Stimulated activated naive CD8-positive, alpha-beta T cell treated with anti-CD3 and anti-CD28 coated beads, Interleukin-15, Interleukin-2, amounts not matched to agents 100 ng/mL and 50 ng/mL, for 24 hours (primary cell): Measurements from ENCODE around the gene CD36.
"Not testable (repeated sequence)": the region's sequence is repeated elsewhere in the genome, so short reads cannot be mapped to it uniquely, and the experiment has no call there.

Experiments
- H3K27ac Mint-ChIP-seq: one replicate; pipeline ENCODE4 v1.8.0; 2021; ENCODE audit warnings: mild to moderate bottlenecking, mixed read lengths
- H3K27me3 Mint-ChIP-seq: one replicate; pipeline ENCODE4 v1.8.0; 2021; ENCODE audit warnings: mixed read lengths
- H3K36me3 Mint-ChIP-seq: one replicate; pipeline ENCODE4 v1.8.0; 2021; ENCODE audit warnings: low read depth, mixed read lengths
- H3K4me1 Mint-ChIP-seq: one replicate; pipeline ENCODE4 v1.8.0; 2021; ENCODE audit warnings: low read depth, mixed read lengths
- H3K4me3 Mint-ChIP-seq: one replicate; pipeline ENCODE4 v1.8.0; 2021; ENCODE audit warnings: mild to moderate bottlenecking, mixed read lengths
- H3K9me3 Mint-ChIP-seq: one replicate; pipeline ENCODE4 v1.8.0; 2021; ENCODE audit warnings: mixed read lengths

Gene CD36

GRCh38 chr7:80656029-80656428 is 17.6 kb downstream of the CD36 start:
- Mint-ChIP-seq H3K27ac (no peak overlapping the region), H3K36me3 (no peaks in the 10 kb centered on the region), H3K4me3 (no peak overlapping the region), H3K4me1 (no peaks in the 10 kb centered on the region), H3K27me3 (no peaks in the 10 kb centered on the region), H3K9me3 (no peaks in the 10 kb centered on the region)

GRCh38 chr7:80659120-80660055 is 20.9 kb downstream of the CD36 start:
- Mint-ChIP-seq H3K4me1 (no peaks in the 10 kb centered on the region), H3K27ac (no peak overlapping the region), H3K27me3 (no peaks in the 10 kb centered on the region), H3K4me3 (no peak overlapping the region), H3K36me3 (no peaks in the 10 kb centered on the region), H3K9me3 (no peaks in the 10 kb centered on the region)

- Mint-ChIP-seq H3K4me1 (no peaks in the 10 kb centered on the region), H3K9me3 (no peaks in the 10 kb centered on the region), H3K4me3 (no peak overlapping the region), H3K27me3 (no peaks in the 10 kb centered on the region), H3K36me3 (no peaks in the 10 kb centered on the region), H3K27ac (no peak overlapping the region)
Measured at GRCh38 chr7:80660939-80661338, 22.5 kb downstream of the CD36 start.

- Mint-ChIP-seq H3K4me1 (no peaks in the 10 kb centered on the region), H3K36me3 (no peaks in the 10 kb centered on the region), H3K4me3 (no peak overlapping the region), H3K27ac (no peak overlapping the region), H3K9me3 (no peaks in the 10 kb centered on the region), H3K27me3 (no peaks in the 10 kb centered on the region)
Measured at GRCh38 chr7:80661729-80662128, 23.3 kb downstream of the CD36 start.

- no peaks in the 10 kb centered on the region for H3K9me3 Mint-ChIP-seq
- H3K4me3 Mint-ChIP-seq, result no peak overlapping the region
- H3K36me3 Mint-ChIP-seq, result no peaks in the 10 kb centered on the region
- no peaks in the 10 kb centered on the region for H3K27me3 Mint-ChIP-seq
- H3K4me1 Mint-ChIP-seq, result no peaks in the 10 kb centered on the region
- H3K27ac Mint-ChIP-seq, result no peak overlapping the region
Measured at GRCh38 chr7:80662252-80662651, 23.8 kb downstream of the CD36 start.

GRCh38 chr7:80665526-80665925 is 27.1 kb downstream of the CD36 start:
- H3K4me1 Mint-ChIP-seq, result no peaks in the 10 kb centered on the region
- no peak overlapping the region for H3K27ac Mint-ChIP-seq
- no peaks in the 10 kb centered on the region for H3K27me3 Mint-ChIP-seq
- H3K9me3 Mint-ChIP-seq, result no peaks in the 10 kb centered on the region
- no peaks in the 10 kb centered on the region for H3K36me3 Mint-ChIP-seq
- H3K4me3 Mint-ChIP-seq, result no peak overlapping the region

- Mint-ChIP-seq H3K4me1 (no peaks in the 10 kb centered on the region), H3K36me3 (no peaks in the 10 kb centered on the region), H3K27me3 (no peaks in the 10 kb centered on the region), H3K9me3 (no peaks in the 10 kb centered on the region), H3K27ac (no peak overlapping the region), H3K4me3 (no peak overlapping the region)
Measured at GRCh38 chr7:80666376-80666775, 27.9 kb downstream of the CD36 start.

- not testable (repeated sequence) for H3K27ac Mint-ChIP-seq, H3K27me3 Mint-ChIP-seq, H3K9me3 Mint-ChIP-seq, H3K36me3 Mint-ChIP-seq, H3K4me3 Mint-ChIP-seq, H3K4me1 Mint-ChIP-seq
Measured at GRCh38 chr7:80669367-80669766, 30.9 kb downstream of the CD36 start.

GRCh38 chr7:80671744-80672143 is 33.3 kb downstream of the CD36 start:
- Mint-ChIP-seq H3K4me3 (no peak overlapping the region), H3K36me3 (no peaks in the 10 kb centered on the region)

GRCh38 chr7:80675090-80675489 is 36.6 kb downstream of the CD36 start:
- H3K4me1 Mint-ChIP-seq, result no peaks in the 10 kb centered on the region
- H3K36me3 Mint-ChIP-seq, result no peaks in the 10 kb centered on the region

More at GRCh38 chr7:80671744-80672143, 33.3 kb downstream of the CD36 start:
- no peak overlapping the region for H3K27ac Mint-ChIP-seq
- no peaks in the 10 kb centered on the region for H3K27me3 Mint-ChIP-seq
- H3K4me1 Mint-ChIP-seq, result no peaks in the 10 kb centered on the region
- H3K9me3 Mint-ChIP-seq, result no peaks in the 10 kb centered on the region

GRCh38 chr7:80676404-80676803 is 38.0 kb downstream of the CD36 start:
- Mint-ChIP-seq H3K27ac (no peak overlapping the region), H3K4me3 (no peak overlapping the region), H3K9me3 (no peaks in the 10 kb centered on the region), H3K4me1 (no peaks in the 10 kb centered on the region), H3K36me3 (no peaks in the 10 kb centered on the region), H3K27me3 (no peaks in the 10 kb centered on the region)

More at GRCh38 chr7:80675090-80675489, 36.6 kb downstream of the CD36 start:
- Mint-ChIP-seq H3K27me3 (no peaks in the 10 kb centered on the region), H3K27ac (no peak overlapping the region), H3K4me3 (no peak overlapping the region), H3K9me3 (no peaks in the 10 kb centered on the region)

- Mint-ChIP-seq H3K27me3 (no peaks in the 10 kb centered on the region), H3K36me3 (no peaks in the 10 kb centered on the region), H3K4me1 (no peaks in the 10 kb centered on the region), H3K27ac (no peak overlapping the region), H3K9me3 (no peaks in the 10 kb centered on the region), H3K4me3 (no peak overlapping the region)
Measured at GRCh38 chr7:80677629-80678028, 39.2 kb downstream of the CD36 start.

- H3K4me3 Mint-ChIP-seq, result no peak overlapping the region
- no peaks in the 10 kb centered on the region for H3K4me1 Mint-ChIP-seq
Measured at GRCh38 chr7:80678707-80679106, 40.3 kb downstream of the CD36 start.

GRCh38 chr7:80679921-80680907 is 41.8 kb downstream of the CD36 start:
- H3K9me3 Mint-ChIP-seq, result no peaks in the 10 kb centered on the region
- no peak overlapping the region for H3K4me3 Mint-ChIP-seq
- no peaks in the 10 kb centered on the region for H3K4me1 Mint-ChIP-seq
- no peaks in the 10 kb centered on the region for H3K27me3 Mint-ChIP-seq
- no peaks in the 10 kb centered on the region for H3K36me3 Mint-ChIP-seq
- no peak overlapping the region for H3K27ac Mint-ChIP-seq

More at GRCh38 chr7:80678707-80679106, 40.3 kb downstream of the CD36 start:
- no peaks in the 10 kb centered on the region for H3K36me3 Mint-ChIP-seq
- no peaks in the 10 kb centered on the region for H3K9me3 Mint-ChIP-seq
- no peaks in the 10 kb centered on the region for H3K27me3 Mint-ChIP-seq
- no peak overlapping the region for H3K27ac Mint-ChIP-seq
